MM.1S (cell line): ENCODE results near the gene LARP1.
"Not testable (repeated sequence)": the region's sequence is repeated elsewhere in the genome, so short reads cannot be mapped to it uniquely, and the experiment has no call there.

Source experiments
- DNase-seq: peaks from one replicate; pipeline ENCODE4 v3.0.0-alpha.2; 2015
- H2AFZ ChIP-seq: fragments of 300-600 bp; sonication (generic); 2 replicates; pipeline ENCODE4 v1.6.0; 2016; ENCODE audit warnings: antibody characterized with exemption, low read length
- H3F3A ChIP-seq: fragments of 300-600 bp; sonication (generic); 2 replicates; pipeline ENCODE4 v1.6.1; 2016; ENCODE audit warnings: mild to moderate bottlenecking, antibody characterized with exemption, low read length, moderate library complexity, mixed read lengths; ENCODE audit not compliant: insufficient read depth
- H3K27ac ChIP-seq: fragments of 300-600 bp; sonication (generic); 2 replicates; pipeline ENCODE4 v1.5.1; 2016; ENCODE audit warnings: mild to moderate bottlenecking, low read length
- H3K27me3 ChIP-seq: fragments of 300-600 bp; sonication (generic); replicated peaks from 2 replicates; pipeline ENCODE4 v1.6.0; 2016; ENCODE audit warnings: low read length; ENCODE audit not compliant: insufficient read depth
- H3K36me3 ChIP-seq: fragments of 300-600 bp; sonication (generic); replicated peaks from 2 replicates; pipeline ENCODE4 v1.6.1; 2016; ENCODE audit warnings: mild to moderate bottlenecking, low read length, mixed read lengths; ENCODE audit not compliant: insufficient read depth
- H3K4me1 ChIP-seq: fragments of 300-600 bp; sonication (generic); 2 replicates; pipeline ENCODE4 v1.6.1; 2016; ENCODE audit warnings: low read length, mixed read lengths
- H3K4me2 ChIP-seq: fragments of 300-600 bp; sonication (generic); 2 replicates; pipeline ENCODE4 v1.6.0; 2016; ENCODE audit warnings: low read depth, low read length
- H3K4me3 ChIP-seq: fragments of 300-600 bp; sonication (generic); 2 replicates; pipeline ENCODE4 v1.5.1; 2016; ENCODE audit warnings: low read length, mixed read lengths
- H3K79me2 ChIP-seq: fragments of 300-600 bp; sonication (generic); 2 replicates; pipeline ENCODE4 v1.6.1; 2016; ENCODE audit warnings: mixed run types, low read length, mixed read lengths
- H3K9ac ChIP-seq: fragments of 300-600 bp; sonication (generic); 2 replicates; pipeline ENCODE4 v1.6.1; 2016; ENCODE audit warnings: low read length, mixed read lengths
- H3K9me2 ChIP-seq: fragments of 300-600 bp; sonication (generic); replicated peaks from 2 replicates; pipeline ENCODE4 v1.6.1; 2016; ENCODE audit warnings: mild to moderate bottlenecking, low read length, mixed read lengths; ENCODE audit not compliant: insufficient read depth
- H3K9me3 ChIP-seq: fragments of 300-600 bp; sonication (generic); replicated peaks from 2 replicates; pipeline ENCODE4 v1.6.1; 2016; ENCODE audit warnings: mild to moderate bottlenecking, low read length, mixed read lengths; ENCODE audit not compliant: insufficient read depth
- H4K20me1 ChIP-seq: fragments of 300-600 bp; sonication (generic); 2 replicates; pipeline ENCODE4 v1.6.1; 2016; ENCODE audit warnings: mild to moderate bottlenecking, low read length, moderate library complexity, mixed read lengths; ENCODE audit not compliant: insufficient read depth
- CTCF ChIP-seq: fragments of 300-600 bp; sonication (generic); IDR thresholded peaks from 2 replicates; pipeline ENCODE4 v1.5.1; 2016; ENCODE audit warnings: antibody characterized with exemption, low read length, mixed read lengths
- EZH2 ChIP-seq: fragments of 300-600 bp; sonication (generic); optimal IDR thresholded peaks from 2 replicates; pipeline ENCODE3; 2017; ENCODE audit warnings: low read depth, mild to moderate bottlenecking, antibody characterized with exemption, low read length, mixed read lengths
- EZH2phosphoT487 ChIP-seq: fragments of 300-600 bp; sonication (generic); IDR thresholded peaks from 2 replicates; pipeline ENCODE4 v1.6.1; 2018; ENCODE audit warnings: antibody characterized with exemption, low read length

The LARP1 gene

GRCh38 chr5:154831451-154831850 lies 76.3 kb downstream of the LARP1 start:
- Histone ChIP-seq H3F3A (no peaks in the 10 kb centered on the region), H3K79me2 (no peaks in the 10 kb centered on the region), H3K4me2 (no peak overlapping the region), H3K4me1 (peaks cover 16% of the 10 kb centered on the region), H3K36me3 (no peaks in the 10 kb centered on the region), H4K20me1 (no peaks in the 10 kb centered on the region), H2AFZ (no peak overlapping the region), H3K9me3 (no peaks in the 10 kb centered on the region), H3K9ac (no peak overlapping the region), H3K27ac (no peak overlapping the region), H3K27me3 (no peaks in the 10 kb centered on the region), H3K4me3 (no peak overlapping the region), H3K9me2 (no peaks in the 10 kb centered on the region)
- DNase-seq = no peak
- TF ChIP-seq EZH2 = no peak
- TF ChIP-seq EZH2phosphoT487 = no peak
- no peak for TF ChIP-seq CTCF

- not testable (repeated sequence) for H3K4me3 ChIP-seq, H3K4me2 ChIP-seq, H3K27me3 ChIP-seq, H2AFZ ChIP-seq, H3K36me3 ChIP-seq, H3F3A ChIP-seq, H3K9ac ChIP-seq, H3K9me2 ChIP-seq, H4K20me1 ChIP-seq, H3K27ac ChIP-seq, DNase-seq, H3K9me3 ChIP-seq, H3K79me2 ChIP-seq
- peaks cover 16% of the 10 kb centered on the region for H3K4me1 ChIP-seq
Observed at GRCh38 chr5:154832804-154833203, 77.6 kb downstream of the LARP1 start.

- H2AFZ ChIP-seq = no peak overlapping the region
- no peak for DNase-seq
- no peak overlapping the region for H3K9ac ChIP-seq
- no peaks in the 10 kb centered on the region for H4K20me1 ChIP-seq
- H3K4me1 ChIP-seq = peaks cover 15% of the 10 kb centered on the region
- TF ChIP-seq EZH2 (no peak), CTCF (no peak), EZH2phosphoT487 (no peak)
- H3K27ac ChIP-seq = no peak overlapping the region
- H3K9me2 ChIP-seq = no peaks in the 10 kb centered on the region
- H3F3A ChIP-seq = no peaks in the 10 kb centered on the region
- no peak overlapping the region for H3K4me2 ChIP-seq
- no peaks in the 10 kb centered on the region for H3K27me3 ChIP-seq
- H3K36me3 ChIP-seq = no peaks in the 10 kb centered on the region
- H3K79me2 ChIP-seq = no peaks in the 10 kb centered on the region
- H3K4me3 ChIP-seq = no peak overlapping the region
- H3K9me3 ChIP-seq = no peaks in the 10 kb centered on the region
Observed at GRCh38 chr5:154834053-154834452, 78.9 kb downstream of the LARP1 start.

GRCh38 chr5:154835701-154836052 lies 80.5 kb downstream of the LARP1 start:
- H3K4me3 ChIP-seq, H3K4me2 ChIP-seq, H4K20me1 ChIP-seq, DNase-seq, H3K79me2 ChIP-seq, H3K4me1 ChIP-seq, H3K9ac ChIP-seq, H3K27me3 ChIP-seq, H3K27ac ChIP-seq, H3F3A ChIP-seq, H3K9me3 ChIP-seq, H3K9me2 ChIP-seq, H3K36me3 ChIP-seq, H2AFZ ChIP-seq: not testable (repeated sequence)
